ENCODE data around the gene TMPRSS6.

- TF ChIP-seq CTCF (IDR thresholded peaks at IDR 0.05) (no peak), POLR2A (IDR thresholded peaks at IDR 0.05) (no peak)
Measured at GRCh38 chr22:37069719-37070118, 39.8 kb downstream of the TMPRSS6 start.

All from testis (tissue), 2 donors.